ENCODE data around the gene MAML2. TPM values are rescaled to one million over a fixed set of nuclear protein-coding genes. Genes with fewer than 3 reads are reported as not detected.

Gene MAML2
- total RNA-seq, 1 experiment from 2014 or later: 2.1 TPM

- no peak for DNase-seq (ENCODE audit: low spot score)
Measured at GRCh38 chr11:96318399-96318798, 24.6 kb downstream of the MAML2 start.

GRCh38 chr11:96317985-96318384, 25.0 kb downstream of the MAML2 start:
- DNase-seq (ENCODE audit: low spot score): no peak

GRCh38 chr11:96317571-96317970, 25.4 kb downstream of the MAML2 start:
- no peak for DNase-seq (ENCODE audit: low spot score)

DNA sequence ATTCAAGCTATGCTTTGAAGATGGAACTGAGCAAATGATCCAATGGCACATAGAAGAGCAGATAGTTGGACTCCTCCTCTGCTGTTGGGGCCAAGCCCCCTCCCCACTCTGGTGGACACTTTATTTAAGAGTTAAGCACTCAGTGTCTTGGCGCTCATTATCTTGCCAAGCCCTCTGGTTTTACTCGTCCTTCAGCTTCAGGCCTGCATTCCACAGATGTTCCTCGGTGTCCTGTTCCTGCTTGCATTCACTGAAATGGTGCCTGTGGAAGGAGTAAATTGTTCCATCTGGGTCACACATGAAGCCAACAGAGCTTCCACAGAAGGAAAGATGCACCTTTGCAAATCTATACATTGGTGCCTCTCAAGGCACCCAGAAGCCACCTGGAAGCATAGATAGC, 26.1 kb downstream of the MAML2 start:
- no peak for DNase-seq (ENCODE audit: low spot score)

GRCh38 chr11:96315476-96315875, 27.5 kb downstream of the MAML2 start:
- DNase-seq (ENCODE audit: low spot score): no peak

DNA sequence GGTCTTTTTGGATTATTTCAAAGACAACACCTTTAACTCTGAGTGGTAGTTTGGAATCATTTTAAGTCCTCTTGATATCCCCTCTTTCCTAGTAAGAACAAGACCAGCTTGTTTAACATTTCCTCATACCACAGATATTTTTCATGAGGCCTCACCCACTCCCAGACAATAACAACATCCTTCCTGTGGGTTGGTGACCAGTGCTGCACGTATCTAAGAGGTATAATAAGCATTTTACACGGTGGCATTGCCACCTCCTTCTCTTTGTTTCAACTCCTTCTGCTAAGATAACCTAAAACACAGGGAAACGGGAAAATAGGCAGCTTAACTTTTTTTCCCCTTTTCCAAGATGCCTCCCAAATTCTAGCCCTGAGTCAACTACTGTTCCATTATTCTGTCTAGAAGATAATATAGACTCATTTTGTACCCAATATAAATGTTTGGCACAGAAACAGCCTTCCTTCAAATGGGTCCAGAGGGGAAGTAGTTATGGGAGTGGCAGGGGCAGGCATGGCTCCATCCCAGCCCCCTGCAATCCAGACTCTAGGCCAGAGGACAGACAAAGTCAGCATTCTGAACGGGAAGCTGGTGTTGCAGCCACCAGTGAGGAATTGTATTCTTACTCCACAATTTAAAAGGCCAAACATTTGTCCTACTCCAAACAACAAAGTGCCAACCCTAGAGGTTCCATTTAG, 28.5 kb downstream of the MAML2 start:
- peak; percentile 58 for DNase-seq (ENCODE audit: low spot score)

GRCh38 chr11:96313163-96313562, 29.8 kb downstream of the MAML2 start:
- DNase-seq (ENCODE audit: low spot score): no peak

DNA sequence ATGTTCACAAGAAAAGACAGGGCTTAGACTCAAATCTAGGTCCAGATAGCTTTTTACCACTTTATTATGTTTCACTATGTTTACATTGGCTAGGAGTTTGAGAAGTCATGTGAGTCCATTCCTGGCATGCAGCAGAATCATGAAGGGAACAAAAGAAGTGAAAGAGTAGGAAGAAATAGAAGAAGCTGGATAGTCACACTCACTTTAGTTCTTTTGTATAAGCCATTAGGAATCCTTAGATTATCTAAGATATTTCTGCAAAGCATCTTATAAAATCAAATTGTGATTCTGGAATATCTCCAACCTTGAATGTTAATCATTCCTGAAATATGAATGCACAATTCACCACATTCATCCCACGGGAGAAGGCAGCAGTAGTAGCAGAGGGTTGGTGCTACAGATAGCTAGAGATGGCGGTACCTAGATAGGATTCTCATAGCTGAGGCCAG, 31.9 kb downstream of the MAML2 start:
- no peak for DNase-seq (ENCODE audit: low spot score)

- no peak for DNase-seq (ENCODE audit: low spot score)
Measured at GRCh38 chr11:96310236-96310635, 32.8 kb downstream of the MAML2 start.

GRCh38 chr11:96309643-96310017, 33.4 kb downstream of the MAML2 start:
- DNase-seq (ENCODE audit: low spot score): no peak

- DNase-seq (ENCODE audit: low spot score): no peak
Measured at GRCh38 chr11:96309016-96309642, 33.9 kb downstream of the MAML2 start.

DNA sequence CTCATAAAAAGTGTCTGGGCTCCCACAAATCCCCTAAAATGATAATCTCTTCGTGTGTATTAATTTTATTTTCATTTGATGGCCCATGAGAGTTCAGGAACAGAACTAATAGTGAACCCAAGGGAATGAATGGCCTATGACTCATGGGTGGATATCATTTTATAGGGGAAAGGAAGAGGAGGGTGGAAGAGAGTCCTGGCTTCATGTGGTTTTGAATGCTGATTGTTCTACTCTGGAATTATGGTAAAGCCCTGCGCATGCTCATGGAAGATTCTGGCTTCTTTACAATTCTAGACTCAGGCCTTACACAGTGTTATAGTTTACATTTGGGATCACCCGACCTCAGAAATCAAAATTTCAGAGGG, 35.2 kb downstream of the MAML2 start:
- DNase-seq (ENCODE audit: low spot score): peak; percentile 83

DNA sequence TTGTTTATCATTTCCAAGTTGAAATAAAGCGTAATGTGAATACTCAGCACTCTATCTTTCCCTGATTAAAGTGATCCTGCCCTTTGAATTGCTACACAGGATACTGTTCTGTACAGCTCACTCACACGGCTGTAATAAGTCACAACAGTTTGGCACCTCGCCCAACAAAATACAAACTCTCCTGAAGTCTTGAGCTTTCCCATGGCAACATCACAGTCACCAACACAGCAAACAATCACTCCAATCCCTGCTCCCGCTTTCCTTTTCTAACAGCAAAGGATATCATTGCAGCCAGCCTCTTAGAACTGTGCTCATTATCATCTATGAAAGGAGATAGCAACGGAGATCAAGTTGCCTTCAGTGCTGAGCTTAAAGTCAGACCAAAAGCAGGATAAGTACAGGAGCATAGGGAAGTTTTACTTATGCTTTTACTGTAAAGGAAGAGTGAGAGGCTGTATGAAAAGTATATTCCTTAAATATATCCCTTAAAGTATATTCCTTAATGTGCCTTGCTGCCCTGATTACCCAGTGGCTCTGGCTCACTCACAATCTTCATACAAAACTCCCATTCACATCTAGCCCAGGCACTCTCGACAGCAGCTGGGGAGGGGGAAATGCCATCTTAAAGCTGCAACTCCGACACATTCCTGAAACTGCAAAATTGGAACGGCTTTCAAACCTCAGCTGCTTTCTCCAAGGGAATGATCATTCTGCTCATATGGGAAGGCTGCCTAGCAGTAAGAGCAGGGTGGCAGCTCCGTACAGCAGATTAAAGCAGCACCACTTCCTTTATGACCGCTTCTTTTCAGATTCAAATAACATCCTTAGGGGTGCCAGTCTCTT, 35.8 kb downstream of the MAML2 start:
- peak; percentile 92 for DNase-seq (ENCODE audit: low spot score)

DNA sequence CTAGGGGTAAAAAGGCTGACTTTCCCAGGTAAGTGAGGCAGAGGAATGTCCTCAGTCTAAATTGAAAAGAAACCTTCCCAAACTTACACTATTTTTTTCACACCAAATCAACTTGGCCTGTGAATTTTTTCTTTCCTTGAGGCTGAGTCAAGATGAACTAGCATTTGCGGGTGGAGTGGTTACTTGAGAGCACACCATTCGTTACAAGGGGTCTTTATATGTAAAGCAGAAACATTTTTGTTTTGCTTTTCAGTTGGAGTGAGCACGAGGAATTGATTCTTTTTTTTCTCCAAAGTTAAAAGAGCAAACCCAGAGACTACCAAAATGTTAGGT, 36.4 kb downstream of the MAML2 start:
- DNase-seq (ENCODE audit: low spot score): no peak

- DNase-seq (ENCODE audit: low spot score): no peak
Measured at GRCh38 chr11:96306071-96306470, 36.9 kb downstream of the MAML2 start.

GRCh38 chr11:96303980-96304379, 39.0 kb downstream of the MAML2 start:
- DNase-seq (ENCODE audit: low spot score): no peak

DNA sequence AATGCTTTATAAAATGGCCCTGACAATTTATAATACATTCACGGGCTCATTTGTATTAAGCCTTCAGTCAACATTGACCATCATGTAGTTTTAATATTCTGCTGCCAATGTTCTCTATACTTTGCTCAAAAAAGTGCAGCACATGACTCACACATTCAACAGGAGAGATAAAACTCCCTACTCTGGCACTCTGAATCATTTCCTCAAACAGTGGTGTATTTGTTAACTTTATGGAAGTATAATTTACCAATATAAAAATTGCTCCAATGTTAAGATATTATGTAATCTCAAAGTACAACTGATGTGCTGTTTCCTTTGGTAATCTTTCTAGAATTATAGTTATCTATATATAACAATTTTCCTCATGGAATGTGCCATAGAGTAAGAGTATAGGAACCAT, 39.9 kb downstream of the MAML2 start:
- DNase-seq (ENCODE audit: low spot score): peak; percentile 59

- DNase-seq (ENCODE audit: low spot score): no peak
Measured at GRCh38 chr11:96301818-96302217, 41.2 kb downstream of the MAML2 start.

DNA sequence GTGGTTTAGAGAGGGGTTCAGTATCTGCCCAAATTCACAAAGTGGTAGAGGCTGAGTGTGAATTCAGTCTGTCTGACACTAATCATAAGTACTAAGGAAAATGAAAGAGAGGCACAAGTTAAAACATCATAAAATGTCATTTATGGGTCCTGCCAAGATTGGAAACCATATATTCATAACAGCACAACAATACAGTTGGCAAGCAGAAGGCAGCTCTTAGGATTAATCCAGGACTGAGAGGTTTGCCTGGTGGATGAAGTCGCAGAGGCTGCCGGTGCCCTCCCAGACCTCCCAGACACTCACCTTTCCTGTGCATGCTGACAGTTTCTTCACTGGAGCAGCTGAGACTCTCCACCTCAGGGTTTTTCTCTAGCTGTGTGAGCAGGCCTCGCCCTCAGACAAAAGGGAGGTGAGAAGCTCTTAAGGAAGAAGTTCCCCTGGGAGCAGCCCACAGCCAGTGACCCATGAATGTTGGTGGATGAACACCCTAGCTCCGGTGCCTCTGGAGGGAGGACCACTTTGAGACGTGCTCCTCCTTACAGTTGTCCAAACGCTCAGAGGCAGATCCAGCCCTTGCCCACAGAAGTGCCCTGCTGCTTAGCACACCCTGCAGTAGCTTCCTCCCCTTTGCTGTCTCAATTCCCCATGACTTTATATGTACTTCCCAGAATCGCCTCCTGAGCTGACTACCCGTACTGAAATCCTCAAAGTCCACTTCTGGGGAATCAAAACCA, 43.7 kb downstream of the MAML2 start:
- no peak for DNase-seq (ENCODE audit: low spot score)

- DNase-seq (ENCODE audit: low spot score): no peak
Measured at GRCh38 chr11:96295369-96295768, 47.6 kb downstream of the MAML2 start.

GRCh38 chr11:96294289-96294688, 48.7 kb downstream of the MAML2 start:
- no peak for DNase-seq (ENCODE audit: low spot score)

GRCh38 chr11:96293598-96294021, 49.4 kb downstream of the MAML2 start:
- DNase-seq (ENCODE audit: low spot score): no peak
